Left colon (tissue), 2 donors: ENCODE measurements around the gene CCNYL1. TPM values are rescaled to one million over a fixed set of nuclear protein-coding genes. Genes with fewer than 3 reads are reported as not detected.

Experiments used
- ATAC-seq: fragments of 200-7000 bp; cut with Tn5 transposase; one replicate; pipeline ENCODE4 v1.9.1; 2020; ENCODE audit warnings: mild to moderate bottlenecking, moderate library complexity
- DNase-seq, 2 donors: peaks; one replicate each; pipeline ENCODE4 v3.0.0-alpha.2; 2020
- intact Hi-C, 2 donors: fragments of 100-400 bp; cut with DNase I in 1 of 2; cut with micrococcal nuclease in 1 of 2; formaldehyde crosslinking; loops; one replicate each; pipeline versions ENCODE4 v1.11.2 to v1.14.0; 2022; cut with DNase I, micrococcal nuclease
- total RNA-seq, 2 donors: library from RNA; stranded (reverse); fragmentation: NEBNext Ultra II Directional; extraction: Animal tissue kit (Norgen Biotek cat#: 25700); gene quantifications; one replicate each; pipeline ENCODE4 v1.2.1, GENCODE V29; 2021
- donor health status: DM: no; HTN: no; CAD: no.
- donor health status: DM: yes; HTN: yes; CAD: no.

The CCNYL1 gene
- total RNA-seq, 2 donors from 2014 or later = 38.6 to 51.4 TPM

DNA sequence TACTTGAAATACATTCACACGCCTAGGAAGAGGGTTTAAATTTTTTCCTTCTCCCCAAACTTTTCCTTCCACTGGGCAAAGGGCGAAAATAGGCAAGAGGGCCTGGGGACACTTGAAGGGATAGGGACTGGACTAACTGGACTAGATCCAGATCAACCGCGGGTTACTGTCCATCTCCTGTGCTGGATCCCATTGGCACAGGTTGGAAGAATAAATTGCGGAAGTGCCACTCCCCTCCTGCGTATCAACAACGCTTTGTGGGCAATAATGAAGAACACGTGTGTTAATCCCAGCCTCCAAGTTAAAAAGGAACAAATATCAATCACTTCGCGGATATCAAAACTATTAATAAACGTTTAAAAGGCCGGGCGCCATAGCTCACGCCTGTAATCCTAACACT, 60.0 kb downstream of the CCNYL1 start:
- peak; percentile 47 to 68 for DNase-seq

DNA sequence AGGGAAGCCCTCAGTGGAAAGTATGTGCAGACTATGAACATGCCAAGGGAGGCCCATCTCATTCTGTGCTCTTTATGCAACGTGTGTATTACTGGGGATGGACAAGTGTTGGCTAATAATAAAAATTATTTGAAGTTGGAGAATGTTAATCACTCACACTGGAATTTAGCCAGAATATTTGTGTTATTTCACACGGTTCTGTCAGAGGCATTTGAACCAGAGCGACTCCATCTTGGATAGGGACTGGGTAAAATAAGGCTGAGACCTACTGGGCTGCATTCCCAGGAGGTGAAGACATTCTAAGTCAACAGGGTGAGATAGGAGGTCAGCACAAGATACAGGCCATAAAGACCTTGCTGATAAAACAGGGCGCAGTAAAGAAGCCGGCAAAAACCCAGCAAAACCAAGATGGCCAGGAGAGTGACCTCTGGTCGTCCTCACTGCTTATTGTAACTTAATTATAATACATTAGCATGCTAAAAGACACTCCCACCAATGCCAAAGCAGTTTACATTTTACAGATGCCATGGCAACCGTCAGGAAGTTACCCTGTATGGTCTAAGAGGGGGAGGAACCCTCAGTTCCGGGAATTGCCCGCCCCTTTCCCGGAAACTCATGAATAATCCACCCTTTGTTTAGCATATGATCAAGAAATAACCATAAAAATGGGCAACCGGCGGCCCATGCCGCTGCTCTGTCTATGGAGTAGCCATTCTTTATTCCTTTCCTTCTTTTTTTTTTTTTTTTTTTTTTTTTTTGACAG, 60.8 kb downstream of the CCNYL1 start:
- DNase-seq (peak in 1 of 2 donors; percentile 41), ATAC-seq (no peak)
- intact Hi-C loops = no loop called here

More for the DNA sequence above, 60.0 kb downstream of the CCNYL1 start:
- ATAC-seq = no peak
- intact Hi-C loops = no loop called here

DNA sequence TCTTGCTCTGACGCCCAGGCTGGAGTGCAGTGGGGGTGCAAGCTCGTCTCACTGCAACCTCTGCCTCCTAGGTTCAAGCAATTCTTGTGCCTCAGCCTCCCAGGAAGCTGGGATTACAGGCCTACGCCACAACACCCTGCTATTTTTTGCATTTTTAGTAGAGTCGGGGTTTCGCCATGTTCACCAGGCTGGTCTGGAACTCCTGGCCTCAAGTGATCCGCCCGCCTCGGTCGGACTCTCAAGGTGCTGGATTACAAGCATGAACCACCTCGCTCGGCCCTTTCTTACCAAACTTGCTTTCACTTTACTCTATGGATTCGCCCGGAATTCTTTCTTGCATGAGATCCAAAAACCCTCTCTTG, 61.4 kb downstream of the CCNYL1 start:
- no peak for DNase-seq
- intact Hi-C loops = no loop called here
- no peak for ATAC-seq

GRCh38 chr2:207775473-207775872, 64.0 kb downstream of the CCNYL1 start:
- ATAC-seq (no peak), DNase-seq (no peak)
- intact Hi-C loops = no loop called here

GRCh38 chr2:207777124-207777523, 65.7 kb downstream of the CCNYL1 start:
- intact Hi-C loops = no loop called here
- ATAC-seq (no peak), DNase-seq (no peak)

- DNase-seq (no peak), ATAC-seq (peak; percentile 56)
- intact Hi-C loops = no loop called here
Measured at GRCh38 chr2:207778298-207778882, 67.0 kb downstream of the CCNYL1 start.

DNA sequence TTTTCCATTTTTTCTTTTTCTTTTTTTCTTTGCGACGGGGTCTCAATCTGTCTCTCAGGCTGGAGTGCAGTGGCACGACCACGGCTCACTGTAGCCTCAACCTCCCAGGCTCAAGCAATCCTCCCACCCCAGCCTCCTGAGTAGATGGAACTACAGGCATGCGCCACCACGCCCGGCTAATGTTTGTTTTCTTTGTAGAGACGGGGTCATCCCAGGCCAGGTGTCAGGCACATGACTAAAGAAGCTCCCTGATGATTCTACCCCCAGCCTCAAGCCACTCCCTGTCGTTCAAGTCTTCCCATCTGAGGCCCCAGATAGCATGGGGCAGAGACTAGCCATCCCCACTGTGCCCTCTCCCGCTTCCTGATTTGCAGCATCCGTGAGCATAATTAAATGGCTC, 68.1 kb downstream of the CCNYL1 start:
- DNase-seq (no peak), ATAC-seq (no peak)
- intact Hi-C loops = no loop called here

- peak; percentile 89 for ATAC-seq
- intact Hi-C loops = no loop called here
- DNase-seq = peak; percentile 61 to 85
Measured at GRCh38 chr2:207782238-207783030, 71.0 kb downstream of the CCNYL1 start.

- ATAC-seq (no peak), DNase-seq (no peak)
- intact Hi-C loops = no loop called here
Measured at GRCh38 chr2:207783514-207783913, 72.1 kb downstream of the CCNYL1 start.

DNA sequence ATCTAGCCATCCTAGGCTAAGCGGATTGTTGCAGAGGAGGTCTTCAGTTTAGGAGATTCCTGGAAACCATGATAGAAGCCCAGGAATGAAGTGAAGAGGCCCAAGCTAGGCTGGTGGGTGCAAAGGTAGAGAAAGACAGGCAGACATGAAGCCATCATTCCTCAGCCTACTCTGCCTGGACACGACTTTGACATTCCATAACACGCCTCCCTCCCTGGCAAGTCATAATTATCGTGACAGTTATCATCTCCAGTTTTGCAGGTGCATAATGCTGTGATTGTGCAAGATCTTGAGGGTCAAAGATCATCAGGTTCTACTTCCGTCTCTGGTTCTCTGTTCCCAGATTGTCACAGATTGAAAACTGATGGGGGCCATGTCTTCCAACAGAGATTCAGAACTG, 73.5 kb downstream of the CCNYL1 start:
- intact Hi-C loops = no loop called here
- peak; percentile 52 for ATAC-seq
- DNase-seq = no peak

DNA sequence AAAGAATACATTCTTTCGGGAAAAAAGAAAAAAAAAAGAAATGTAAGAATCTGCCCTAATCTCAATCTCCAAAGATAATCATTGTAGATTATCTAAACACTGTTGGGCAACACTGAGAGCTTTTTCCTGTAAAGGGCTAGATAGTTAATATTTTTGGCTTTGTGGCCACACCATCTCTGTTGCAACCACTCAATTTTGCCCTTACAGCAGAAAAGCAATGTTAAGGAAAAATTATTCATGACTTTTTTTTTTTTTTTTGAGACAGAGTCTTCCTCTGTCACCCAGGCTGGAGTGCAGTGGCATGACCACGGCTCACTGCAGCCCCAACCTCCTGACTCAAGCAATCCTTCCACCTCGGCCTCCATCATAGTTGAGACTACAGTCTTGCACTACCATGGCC, 75.6 kb downstream of the CCNYL1 start:
- DNase-seq = no peak
- intact Hi-C loops = no loop called here
- ATAC-seq = no peak

DNA sequence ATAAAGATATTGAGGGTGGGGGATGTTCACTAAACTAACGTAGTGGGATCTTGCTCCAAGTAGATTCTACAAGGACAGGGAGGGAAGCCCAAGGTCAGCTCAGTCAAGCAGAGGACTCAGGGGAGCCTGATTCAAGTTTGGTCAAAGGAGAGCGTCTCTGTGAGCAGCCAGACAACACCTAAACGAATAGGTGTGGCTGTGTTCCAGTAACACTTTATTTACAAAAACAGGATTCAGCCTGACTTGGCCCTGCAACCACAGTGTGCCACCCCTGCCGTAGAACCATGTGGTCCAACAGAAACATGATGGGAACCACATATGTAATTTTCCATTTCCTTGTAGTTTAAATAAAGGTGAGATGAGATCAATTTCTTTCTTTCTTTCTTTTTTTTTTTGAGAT, 76.4 kb downstream of the CCNYL1 start:
- ATAC-seq (no peak), DNase-seq (no peak)
- intact Hi-C loops = no loop called here

DNA sequence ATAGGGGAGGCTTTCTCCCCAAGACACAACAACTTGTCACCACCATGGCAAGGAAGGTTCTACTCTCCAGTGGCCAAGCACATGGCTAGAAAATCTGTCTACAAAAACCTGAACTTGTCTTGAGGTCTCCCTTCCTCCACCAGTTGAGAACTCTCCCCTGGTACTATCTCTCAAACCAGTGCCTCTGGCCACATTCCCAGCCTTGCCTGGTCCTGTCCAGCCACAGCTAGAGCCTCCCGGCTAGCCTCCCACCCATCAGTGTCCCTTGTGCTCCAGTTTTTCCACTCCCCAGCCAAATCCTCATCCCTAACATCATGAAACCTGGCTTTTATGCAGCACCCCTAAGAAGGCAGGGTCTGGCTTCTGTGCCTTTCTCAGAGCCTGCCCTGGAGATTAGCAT, 79.5 kb downstream of the CCNYL1 start:
- DNase-seq (no peak), ATAC-seq (no peak)

GRCh38 chr2:207791579-207792243, 80.3 kb downstream of the CCNYL1 start:
- DNase-seq (peak in 1 of 2 donors; percentile 24), ATAC-seq (no peak)
- intact Hi-C loops = no loop called here

More for the DNA sequence above, 79.5 kb downstream of the CCNYL1 start:
- intact Hi-C loops = no loop called here

DNA sequence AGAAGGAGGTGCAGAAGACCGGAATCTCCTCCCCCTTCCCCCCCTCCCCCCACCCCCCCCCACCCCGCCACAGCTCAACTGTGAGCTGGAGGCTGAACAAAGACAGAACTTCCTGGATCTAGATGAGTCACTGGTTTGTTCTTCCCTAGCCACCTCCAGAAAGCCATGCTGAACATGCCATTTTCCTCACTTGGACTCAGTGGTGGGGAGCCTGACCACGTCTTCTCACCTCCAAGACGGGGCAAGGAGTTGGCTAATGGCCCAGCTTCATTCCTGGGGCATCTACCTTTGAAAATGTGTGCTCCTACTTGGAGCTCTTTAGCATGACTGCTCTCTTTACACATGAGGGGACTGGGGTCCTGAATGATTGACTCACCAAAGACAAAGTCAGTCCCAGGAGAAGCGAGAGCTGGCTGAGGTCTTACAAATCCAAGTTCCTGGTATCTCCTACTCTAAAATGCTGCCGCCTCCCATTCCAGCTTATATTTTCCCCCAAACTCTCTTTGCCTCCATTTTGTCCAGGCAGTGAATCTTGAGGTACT, 80.9 kb downstream of the CCNYL1 start:
- intact Hi-C loops = no loop called here
- peak in 1 of 2 donors; percentile 31 for DNase-seq
- peak; percentile 76 for ATAC-seq

DNA sequence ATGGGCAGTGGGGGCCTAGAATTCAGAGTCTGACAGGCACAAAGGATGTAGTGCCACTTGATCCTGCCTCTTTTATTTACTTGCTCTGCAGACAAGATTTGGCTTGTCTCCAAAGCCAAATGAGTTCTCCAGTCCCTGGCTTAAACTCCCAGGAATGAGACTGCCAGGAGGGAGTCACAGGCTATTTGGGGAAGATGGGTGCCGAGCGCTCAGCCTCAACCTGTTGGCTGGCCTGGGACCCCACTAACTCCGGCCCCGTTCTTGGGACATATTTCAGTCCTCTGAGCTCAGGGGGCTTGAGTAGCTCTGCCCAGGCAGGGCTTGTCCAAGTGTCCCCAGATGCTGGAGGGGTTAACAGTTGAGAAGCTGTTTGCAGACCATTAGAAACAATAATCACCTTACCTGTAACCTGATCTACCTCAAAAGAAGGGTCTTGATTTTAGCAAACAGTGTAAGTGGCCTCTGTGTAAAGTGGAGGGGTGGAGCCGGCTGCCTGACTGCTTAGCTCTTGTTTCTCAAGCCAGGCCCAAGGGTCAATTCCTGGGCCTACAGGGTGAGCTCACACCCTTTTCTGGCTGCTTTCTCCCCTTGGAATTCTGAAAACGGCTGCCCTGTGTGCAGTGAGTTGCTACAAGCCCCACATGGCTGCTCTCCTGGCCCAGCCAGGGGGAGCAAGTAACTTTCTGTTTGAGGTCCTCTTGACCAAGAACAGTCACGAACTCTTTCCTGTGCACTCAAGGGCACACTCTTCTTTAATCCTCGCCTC, 85.3 kb downstream of the CCNYL1 start:
- peak; percentile 71 to 73 for DNase-seq
- ATAC-seq = peak; percentile 90
- intact Hi-C loops = no loop called here

- DNase-seq (no peak), ATAC-seq (no peak)
- intact Hi-C loops = no loop called here
Measured at GRCh38 chr2:207801259-207801658, 89.8 kb downstream of the CCNYL1 start.

DNA sequence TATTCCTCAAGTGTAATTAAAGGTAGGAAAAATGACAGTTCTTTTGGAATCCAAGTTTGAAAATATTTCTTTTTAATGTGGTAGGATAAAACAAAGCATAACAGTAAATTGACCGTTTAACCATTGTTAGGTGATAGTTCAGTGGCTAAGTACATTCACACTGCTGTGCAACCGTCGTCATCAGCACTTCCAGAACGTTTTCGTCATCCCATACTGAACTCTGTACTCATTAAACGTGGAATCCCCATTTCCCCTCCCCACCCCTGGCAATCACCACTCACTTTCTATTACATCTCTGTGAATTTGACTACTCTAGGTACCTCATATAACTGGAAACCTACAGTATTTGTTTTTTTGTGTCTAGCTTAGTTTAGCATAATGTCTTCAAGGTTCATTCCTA, 91.2 kb downstream of the CCNYL1 start:
- ATAC-seq (peak; percentile 96), DNase-seq (peak; percentile 43 to 75)
- intact Hi-C loops = no loop called here
